Osteoblast (primary cell): ENCODE results near the gene PKN3. TPM values are rescaled to one million over a fixed set of nuclear protein-coding genes. Genes with fewer than 3 reads are reported as not detected.

ENCODE experiments used
- DNase-seq: peaks from one replicate; pipeline ENCODE4 v3.0.0; 2011; ENCODE audit warnings: low spot score, mixed read lengths; ENCODE audit not compliant: insufficient read length; ENCODE audit errors: missing footprints
- H2AFZ ChIP-seq: 2 replicates; pipeline ENCODE4 v1.6.0; 2011; ENCODE audit warnings: mild to moderate bottlenecking, low read length
- H3K27ac ChIP-seq: 2 replicates; pipeline ENCODE4 v1.5.1; 2011; ENCODE audit warnings: mild to moderate bottlenecking, low read depth, low read length, moderate library complexity
- H3K27me3 ChIP-seq: 2 replicates; pipeline ENCODE4 v1.6.0; 2012; ENCODE audit warnings: mild to moderate bottlenecking, control low read depth, inconsistent platforms, low read length, moderate library complexity; ENCODE audit not compliant: insufficient read depth
- H3K36me3 ChIP-seq: 2 replicates; pipeline ENCODE4 v1.5.1; 2011; ENCODE audit warnings: mild to moderate bottlenecking, low read length, control low read depth, moderate library complexity; ENCODE audit not compliant: insufficient read depth
- H3K4me1 ChIP-seq: 2 replicates; pipeline ENCODE4 v1.5.1; 2011; ENCODE audit warnings: mild to moderate bottlenecking, low read length, control low read depth, moderate library complexity; ENCODE audit not compliant: insufficient read depth
- H3K4me2 ChIP-seq: 2 replicates; pipeline ENCODE4 v1.6.0; 2011; ENCODE audit warnings: mild to moderate bottlenecking, low read length; ENCODE audit not compliant: insufficient read depth
- H3K4me3 ChIP-seq: fragments of 200-600 bp; sonication (generic); 3 replicates; pipeline ENCODE4 v1.5.1; 2012; ENCODE audit warnings: mild to moderate bottlenecking, low read length, inconsistent platforms; ENCODE audit not compliant: insufficient read depth
- H3K79me2 ChIP-seq: 2 replicates; pipeline ENCODE4 v1.6.0; 2012; ENCODE audit warnings: mild to moderate bottlenecking, low read length, control low read depth, inconsistent platforms; ENCODE audit not compliant: insufficient read depth
- H3K9me3 ChIP-seq: 2 replicates; pipeline ENCODE4 v1.5.1; 2011; ENCODE audit warnings: low read depth, low read length, control low read depth
- H4K20me1 ChIP-seq: 2 replicates; pipeline ENCODE4 v1.6.0; 2012; ENCODE audit warnings: mild to moderate bottlenecking, low read length, control low read depth; ENCODE audit not compliant: insufficient read depth
- total RNA-seq: library from RNA; depleted of rRNA; stranded (reverse); fragments of >200 nt; gene quantifications from 2 replicates; pipeline ENCODE4 v1.2.3, GENCODE V29; 2012
- TF ChIP-seq, protein P1 (sequence below): IDR thresholded peaks from 2 replicates; pipeline ENCODE4 v1.5.1; 2011; ENCODE audit warnings: mild to moderate bottlenecking, low read depth, low read length, moderate library complexity; ENCODE audit errors: extremely low read depth

PKN3 gene
- total RNA-seq, 1 donor, result 4.3 TPM

GRCh38 chr9:128729766-128730517, 27.6 kb downstream of the PKN3 start:
- no peaks in the 10 kb centered on the region for H3K27me3 ChIP-seq
- no peak for DNase-seq
- no peak overlapping the region for H3K4me2 ChIP-seq

GRCh38 chr9:128731093-128731492, 28.8 kb downstream of the PKN3 start:
- H3K79me2 ChIP-seq, result no peaks in the 10 kb centered on the region
- no peak overlapping the region for H3K27ac ChIP-seq
- no peaks in the 10 kb centered on the region for H4K20me1 ChIP-seq
- peaks cover 3% of the 10 kb centered on the region for H3K4me1 ChIP-seq
- TF ChIP-seq, protein P1, sequence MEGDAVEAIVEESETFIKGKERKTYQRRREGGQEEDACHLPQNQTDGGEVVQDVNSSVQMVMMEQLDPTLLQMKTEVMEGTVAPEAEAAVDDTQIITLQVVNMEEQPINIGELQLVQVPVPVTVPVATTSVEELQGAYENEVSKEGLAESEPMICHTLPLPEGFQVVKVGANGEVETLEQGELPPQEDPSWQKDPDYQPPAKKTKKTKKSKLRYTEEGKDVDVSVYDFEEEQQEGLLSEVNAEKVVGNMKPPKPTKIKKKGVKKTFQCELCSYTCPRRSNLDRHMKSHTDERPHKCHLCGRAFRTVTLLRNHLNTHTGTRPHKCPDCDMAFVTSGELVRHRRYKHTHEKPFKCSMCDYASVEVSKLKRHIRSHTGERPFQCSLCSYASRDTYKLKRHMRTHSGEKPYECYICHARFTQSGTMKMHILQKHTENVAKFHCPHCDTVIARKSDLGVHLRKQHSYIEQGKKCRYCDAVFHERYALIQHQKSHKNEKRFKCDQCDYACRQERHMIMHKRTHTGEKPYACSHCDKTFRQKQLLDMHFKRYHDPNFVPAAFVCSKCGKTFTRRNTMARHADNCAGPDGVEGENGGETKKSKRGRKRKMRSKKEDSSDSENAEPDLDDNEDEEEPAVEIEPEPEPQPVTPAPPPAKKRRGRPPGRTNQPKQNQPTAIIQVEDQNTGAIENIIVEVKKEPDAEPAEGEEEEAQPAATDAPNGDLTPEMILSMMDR, result no peak
- H2AFZ ChIP-seq, result no peak overlapping the region
- H3K27me3 ChIP-seq, result no peaks in the 10 kb centered on the region
- DNase-seq, result no peak
- H3K4me2 ChIP-seq, result no peak overlapping the region
- H3K36me3 ChIP-seq, result peaks cover 17% of the 10 kb centered on the region
- no peak overlapping the region for H3K4me3 ChIP-seq
- H3K9me3 ChIP-seq, result no peaks in the 10 kb centered on the region

More at GRCh38 chr9:128729766-128730517, 27.6 kb downstream of the PKN3 start:
- Histone ChIP-seq H4K20me1 (no peaks in the 10 kb centered on the region), H3K9me3 (no peaks in the 10 kb centered on the region), H3K4me1 (peaks cover 3% of the 10 kb centered on the region), H3K4me3 (no peak overlapping the region), H2AFZ (no peak overlapping the region), H3K27ac (no peak overlapping the region), H3K79me2 (no peaks in the 10 kb centered on the region), H3K36me3 (peaks cover 16% of the 10 kb centered on the region)
- TF ChIP-seq, protein P1, result no peak

- Histone ChIP-seq H3K27me3 (no peaks in the 10 kb centered on the region), H3K4me2 (no peak overlapping the region), H3K79me2 (no peaks in the 10 kb centered on the region), H3K4me3 (no peak overlapping the region), H3K27ac (no peak overlapping the region), H3K36me3 (peaks cover 17% of the 10 kb centered on the region), H4K20me1 (no peaks in the 10 kb centered on the region), H3K4me1 (peaks cover 3% of the 10 kb centered on the region), H2AFZ (no peak overlapping the region), H3K9me3 (no peaks in the 10 kb centered on the region)
- DNase-seq, result no peak
- TF ChIP-seq, protein P1, result no peak
Measured at GRCh38 chr9:128731691-128732090, 29.4 kb downstream of the PKN3 start.

- TF ChIP-seq, protein P1, result no peak
- Histone ChIP-seq H3K27ac (no peak overlapping the region), H3K4me3 (no peak overlapping the region), H3K4me1 (peaks cover 3% of the 10 kb centered on the region), H3K9me3 (no peaks in the 10 kb centered on the region), H3K27me3 (no peaks in the 10 kb centered on the region), H3K36me3 (peaks cover 21% of the 10 kb centered on the region), H4K20me1 (no peaks in the 10 kb centered on the region), H3K4me2 (no peak overlapping the region), H2AFZ (no peak overlapping the region), H3K79me2 (no peaks in the 10 kb centered on the region)
- DNase-seq, result no peak
Measured at GRCh38 chr9:128732576-128732975, 30.3 kb downstream of the PKN3 start.
